Measurements from ENCODE around the gene CFLAR.
"Not testable (repeated sequence)": the region's sequence is repeated elsewhere in the genome, so short reads cannot be mapped to it uniquely, and the experiment has no call there.

Gene CFLAR

GRCh38 chr2:201109186-201109585 lies 6.8 kb upstream of the CFLAR start:
- no peak for FAIRE-seq
- TF ChIP-seq CTCF (IDR thresholded peaks at IDR 0.05; ENCODE audit: insufficient read depth, missing control alignments), result no peak
- DNase-seq (ENCODE audit: insufficient read length, low spot score), result no peak

GRCh38 chr2:201110615-201111014 lies 5.3 kb upstream of the CFLAR start:
- no peak for TF ChIP-seq CTCF (IDR thresholded peaks at IDR 0.05; ENCODE audit: insufficient read depth, missing control alignments)
- DNase-seq (ENCODE audit: insufficient read length, low spot score) (no peak), FAIRE-seq (no peak)

DNA sequence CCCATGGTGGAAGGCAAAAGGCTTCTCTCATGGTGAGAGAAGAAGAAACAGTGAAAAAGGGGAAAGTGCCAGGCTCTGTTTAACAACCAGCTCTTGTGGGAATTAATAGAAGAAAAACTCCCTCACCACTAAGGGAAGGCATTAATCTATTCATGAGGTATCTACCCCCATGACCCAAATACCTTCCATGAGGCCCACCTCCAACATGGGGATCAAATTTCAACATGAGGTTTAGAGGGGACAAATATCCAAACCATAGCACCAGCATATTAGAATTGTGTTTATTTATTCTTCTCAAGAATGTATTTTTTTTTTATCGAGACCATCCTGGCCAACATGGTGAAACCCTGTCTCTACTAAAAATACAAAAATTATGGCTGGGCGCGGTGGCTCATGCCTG lies 4.9 kb upstream of the CFLAR start:
- TF ChIP-seq CTCF (IDR thresholded peaks at IDR 0.05; ENCODE audit: insufficient read depth, missing control alignments), result no peak
- FAIRE-seq, result no peak
- DNase-seq (ENCODE audit: insufficient read length, low spot score), result no peak

DNA sequence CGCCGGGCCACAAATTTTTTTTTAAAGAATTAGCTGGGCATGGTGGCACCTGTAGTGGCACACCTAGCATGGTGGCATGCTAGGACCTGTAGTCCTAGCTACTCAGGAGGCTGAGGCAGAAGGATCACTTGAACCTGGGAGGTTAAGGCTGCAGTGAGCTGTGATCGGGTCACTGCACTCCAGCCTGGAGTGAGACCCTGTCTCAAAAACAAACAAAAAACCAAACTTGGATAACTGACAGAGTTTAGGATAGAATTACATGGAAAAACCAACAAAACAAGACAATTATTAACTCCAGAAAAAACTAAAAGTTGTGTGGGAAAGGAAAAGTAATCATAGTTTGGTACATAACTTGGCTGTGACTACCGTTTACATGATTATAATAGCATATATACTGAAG lies 1.6 kb upstream of the CFLAR start:
- no peak for DNase-seq (ENCODE audit: insufficient read length, low spot score)
- TF ChIP-seq CTCF (IDR thresholded peaks at IDR 0.05; ENCODE audit: insufficient read depth, missing control alignments), result no peak

GRCh38 chr2:201114846-201115245 lies 1.1 kb upstream of the CFLAR start:
- no peak for TF ChIP-seq CTCF (IDR thresholded peaks at IDR 0.05; ENCODE audit: insufficient read depth, missing control alignments)
- FAIRE-seq, result no peak
- DNase-seq (ENCODE audit: insufficient read length, low spot score), result no peak

More for the DNA sequence above, 1.6 kb upstream of the CFLAR start:
- no peak for FAIRE-seq

DNA sequence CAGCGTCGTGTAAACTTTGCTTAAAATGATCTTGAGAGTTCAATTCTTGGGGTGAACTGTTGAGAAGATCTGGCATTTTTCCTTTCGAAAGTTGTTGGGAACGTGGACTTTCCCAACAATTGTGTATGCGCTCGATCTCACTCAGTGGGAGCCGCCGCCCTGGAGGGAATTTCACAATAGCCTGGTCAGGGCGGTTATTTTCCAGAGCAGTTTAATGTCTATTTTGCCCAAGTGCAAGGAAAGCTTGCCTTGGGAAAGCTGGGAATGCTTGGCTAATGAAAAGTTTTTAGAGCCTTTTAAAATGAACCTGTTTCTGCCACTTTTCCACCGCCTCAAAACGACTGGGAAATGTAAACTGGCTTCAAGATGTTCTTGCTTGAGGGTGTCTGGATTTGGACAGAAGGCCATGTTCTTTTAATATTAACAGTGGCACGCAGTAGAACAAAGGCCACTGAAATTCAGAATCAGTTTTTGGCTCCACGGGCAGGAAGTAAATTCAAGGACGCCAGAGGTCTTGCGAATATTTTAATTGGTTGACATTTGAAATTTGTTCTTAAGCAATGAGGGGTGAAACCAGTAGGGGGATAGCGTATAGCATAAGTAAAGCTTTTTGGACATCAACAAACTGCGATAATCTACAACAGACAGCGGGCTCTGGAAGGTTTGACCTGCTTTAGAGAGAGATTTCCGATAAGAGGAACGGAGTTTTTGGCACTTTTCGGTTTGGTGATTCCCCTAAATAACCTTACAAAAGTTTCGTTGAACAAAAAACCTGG lies 1.2 kb downstream of the CFLAR start:
- no peak for DNase-seq (ENCODE audit: insufficient read length, low spot score)
- FAIRE-seq, result no peak
- no peak for TF ChIP-seq CTCF (IDR thresholded peaks at IDR 0.05; ENCODE audit: insufficient read depth, missing control alignments)

DNA sequence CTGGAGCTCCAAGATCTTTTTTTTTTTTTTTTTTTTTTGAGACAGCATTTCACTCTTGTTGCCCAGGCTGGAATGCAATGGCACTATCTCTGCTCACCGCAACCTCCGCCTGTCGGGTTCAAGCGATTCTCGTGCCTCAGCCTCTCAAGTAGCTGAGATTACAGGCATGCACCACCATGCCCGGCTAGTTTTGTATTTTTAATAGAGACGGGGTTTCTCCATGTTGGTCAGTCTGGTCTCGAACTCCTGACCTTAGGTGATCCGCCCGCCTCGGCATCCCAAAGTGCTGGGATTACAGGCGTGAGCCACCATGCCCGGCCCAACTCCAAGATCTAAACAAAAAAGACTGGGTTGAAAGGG lies 1.8 kb downstream of the CFLAR start:
- FAIRE-seq; DNase-seq (ENCODE audit: insufficient read length, low spot score): not testable (repeated sequence)

Measured in D721Med (cell line).